ENCODE data around the gene USE1. TPM values are rescaled to one million over a fixed set of nuclear protein-coding genes. Genes with fewer than 3 reads are reported as not detected.

Gene USE1
- total and polyA plus RNA-seq, 4 experiments from 2014 or later, result 36.5 to 44.3 (median 40.5) TPM

GRCh38 chr19:17259118-17259780 lies 44.1 kb downstream of the USE1 start:
- no peaks in the 10 kb centered on the region for H3K27me3 Mint-ChIP-seq
- no peak for DNase-seq
- no peaks in the 10 kb centered on the region for H3K36me3 Mint-ChIP-seq
- H3K4me3 Mint-ChIP-seq, result no peak overlapping the region
- peaks cover 5 to 15% (median 9%) of the 10 kb centered on the region in 4 donors for H3K4me1 Mint-ChIP-seq
- Histone ChIP-seq H3K9me3 (ENCODE audit: control insufficient read depth in 1 of 2, low read length in 2 of 2) (no peaks in the 10 kb centered on the region), H3K27ac (ENCODE audit: low read depth, low read length) (no peak overlapping the region), H3K4me1 (ENCODE audit: insufficient read depth, low read length) (peaks cover 4% of the 10 kb centered on the region), H3K4me3 (ENCODE audit: low read length in 2 of 2) (no peak overlapping the region), H3K27me3 (ENCODE audit: insufficient read depth, low read length) (no peaks in the 10 kb centered on the region), H3K36me3 (ENCODE audit: insufficient read depth, low read length) (no peaks in the 10 kb centered on the region)
- ChIA-PET POLR2A (ENCODE audit: partially characterized antibody) (interaction anchor here (0.7 kb wide), 1 partner anchor 22 kb away, joined by 4 read pairs; the partner anchor contains the start of gene ANKLE1), CTCF (ENCODE audit: partially characterized antibody) (interaction anchor here (0.5 to 8.0 kb wide), 14 partner anchors 8 to 1163 kb away, joined by 3 to 83 read pairs (median 6); partner anchors contain the start of genes ANKLE1, BABAM1, DDA1 and MRPL34)
- H3K9me3 Mint-ChIP-seq, result no peaks in the 10 kb centered on the region
- H3K27ac Mint-ChIP-seq, result no peak overlapping the region
- intact Hi-C loops (cut with micrococcal nuclease), result no loop called here

DNA sequence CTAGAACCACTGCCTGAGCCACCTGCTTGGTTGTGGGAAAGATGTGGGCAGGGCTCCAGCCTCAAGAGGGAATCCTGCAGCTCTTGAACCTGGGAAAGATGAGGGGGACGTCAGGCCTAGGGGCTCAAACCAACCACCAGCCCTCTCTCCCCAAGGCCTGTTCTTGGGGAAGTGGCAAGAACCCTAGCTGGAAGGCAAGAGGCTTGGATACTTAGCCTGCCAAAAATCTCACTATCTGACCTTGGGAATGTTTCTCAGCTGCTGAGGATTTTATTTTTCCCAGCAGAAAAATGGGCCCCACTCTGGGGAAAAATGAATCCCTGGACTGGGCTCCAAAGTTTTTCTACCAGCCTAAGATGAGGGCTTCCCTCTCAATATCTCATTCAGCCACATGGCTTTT lies 44.8 kb downstream of the USE1 start:
- no peaks in the 10 kb centered on the region for H3K27me3 ChIP-seq (ENCODE audit: insufficient read depth, low read length)
- H3K9me3 Mint-ChIP-seq, result no peaks in the 10 kb centered on the region
- H3K4me1 Mint-ChIP-seq, result peaks cover 5 to 21% (median 16%) of the 10 kb centered on the region in 4 donors
- intact Hi-C loops (cut with micrococcal nuclease), result no loop called here
- no peak overlapping the region for H3K4me3 Mint-ChIP-seq
- no peaks in the 10 kb centered on the region for H3K27me3 Mint-ChIP-seq
- peaks cover 10% of the 10 kb centered on the region for H3K4me1 ChIP-seq (ENCODE audit: insufficient read depth, low read length)
- no peak overlapping the region for H3K4me3 ChIP-seq (ENCODE audit: low read length in 2 of 2)
- ChIA-PET CTCF (ENCODE audit: partially characterized antibody) (interaction anchor here (0.6 to 8.0 kb wide), 22 partner anchors 8 to 209 kb away, joined by 3 to 83 read pairs (median 4); partner anchors contain the start of genes ANKLE1, DDA1, MRPL34 and OCEL1), POLR2A (ENCODE audit: partially characterized antibody) (interaction anchor here (0.7 to 1.7 kb wide), 4 partner anchors 21 to 39 kb away, joined by 3 to 7 read pairs (median 4); partner anchors contain the start of gene ANKLE1)
- H3K27ac ChIP-seq (ENCODE audit: low read depth, low read length), result no peak overlapping the region
- no peaks in the 10 kb centered on the region for H3K9me3 ChIP-seq (ENCODE audit: control insufficient read depth in 1 of 2, low read length in 2 of 2)
- no peak overlapping the region for H3K27ac Mint-ChIP-seq
- H3K36me3 Mint-ChIP-seq, result no peaks in the 10 kb centered on the region
- no peaks in the 10 kb centered on the region for H3K36me3 ChIP-seq (ENCODE audit: insufficient read depth, low read length)
- no peak for DNase-seq

DNA sequence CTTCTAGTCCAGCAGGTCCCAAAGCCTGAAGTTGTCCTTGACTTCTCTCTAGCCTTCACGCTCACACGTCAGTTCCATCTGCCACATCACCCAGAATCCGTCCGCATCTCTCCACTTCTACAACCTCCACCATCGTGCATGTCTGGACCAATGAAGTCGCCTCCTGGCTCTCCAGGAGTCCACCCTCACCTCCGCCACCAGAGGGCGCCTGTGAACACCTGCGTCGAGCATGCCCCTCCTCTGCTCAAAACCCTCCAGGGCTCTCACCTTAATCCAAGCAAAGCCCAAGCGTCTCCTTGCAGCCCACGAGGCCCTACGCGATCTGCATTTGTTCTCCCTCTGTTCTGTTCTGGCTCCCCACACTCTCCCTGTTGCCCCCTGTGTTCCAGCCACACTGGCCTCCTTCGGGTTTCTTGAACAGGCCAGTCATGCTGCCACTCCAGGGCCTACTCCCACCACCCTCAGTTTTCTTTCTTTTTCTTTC lies 45.7 kb downstream of the USE1 start:
- Histone ChIP-seq H3K27ac (ENCODE audit: low read depth, low read length) (no peak overlapping the region), H3K9me3 (ENCODE audit: control insufficient read depth in 1 of 2, low read length in 2 of 2) (no peaks in the 10 kb centered on the region), H3K4me3 (ENCODE audit: low read length in 2 of 2) (no peak overlapping the region), H3K36me3 (ENCODE audit: insufficient read depth, low read length) (no peaks in the 10 kb centered on the region), H3K27me3 (ENCODE audit: insufficient read depth, low read length) (no peaks in the 10 kb centered on the region), H3K4me1 (ENCODE audit: insufficient read depth, low read length) (peaks cover 14% of the 10 kb centered on the region)
- Mint-ChIP-seq H3K4me3 (no peak overlapping the region), H3K4me1 (peaks cover 5 to 22% (median 16%) of the 10 kb centered on the region in 4 donors), H3K27me3 (no peaks in the 10 kb centered on the region), H3K27ac (peak overlapping the region in 5 of 7 donors; percentile 1 to 82 (median 47)), H3K36me3 (no peaks in the 10 kb centered on the region), H3K9me3 (no peaks in the 10 kb centered on the region)
- CTCF ChIA-PET (ENCODE audit: partially characterized antibody), result interaction anchor here (0.6 to 8.0 kb wide), 27 partner anchors 9 to 284 kb away, joined by 3 to 83 read pairs (median 4); partner anchors contain the start of genes ANKLE1, DDA1, OCEL1 and USE1
- intact Hi-C loops (cut with micrococcal nuclease), result loop anchor here (1.0 kb wide), 2 partner anchors 21 to 194 kb away; no protein-coding TSS in a partner anchor
- DNase-seq, result peak; percentile 85 to 88 (median 87)
- POLR2A ChIA-PET (ENCODE audit: partially characterized antibody), result interaction anchor here (0.7 to 1.7 kb wide), 4 partner anchors 20 to 40 kb away, joined by 3 to 7 read pairs (median 4); partner anchors contain the start of gene ANKLE1

DNA sequence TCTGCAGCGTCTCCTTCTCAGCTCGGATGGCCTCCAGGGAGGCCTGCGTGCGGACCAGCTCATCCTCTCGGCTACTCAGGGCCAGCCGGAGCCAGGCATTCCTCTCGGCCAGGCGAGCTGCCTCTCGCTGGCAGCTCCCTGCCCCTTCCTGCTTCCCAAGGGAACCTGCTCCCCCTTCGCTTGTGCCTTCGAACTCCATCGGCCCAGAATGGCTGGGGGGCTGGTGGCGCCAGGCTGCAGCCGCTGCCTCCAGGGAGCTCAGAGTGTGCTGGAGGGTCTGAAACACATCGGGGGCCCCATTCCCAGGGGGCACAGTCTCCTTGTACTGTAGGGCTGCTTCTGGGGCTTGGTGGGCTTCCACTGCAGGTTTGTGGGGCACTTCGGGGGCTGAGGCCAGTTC lies 47.4 kb downstream of the USE1 start:
- Mint-ChIP-seq H3K9me3 (no peaks in the 10 kb centered on the region), H3K4me1 (peaks cover 11 to 31% (median 25%) of the 10 kb centered on the region in 4 donors), H3K27ac (peak overlapping the region in 2 of 7 donors; percentile 43 to 55), H3K4me3 (no peak overlapping the region), H3K36me3 (peaks cover 0 to 5% of the 10 kb centered on the region in 2 donors), H3K27me3 (peaks cover 1 to 2% of the 10 kb centered on the region in 2 donors)
- DNase-seq, result no peak
- Histone ChIP-seq H3K36me3 (ENCODE audit: insufficient read depth, low read length) (no peaks in the 10 kb centered on the region), H3K27me3 (ENCODE audit: insufficient read depth, low read length) (no peaks in the 10 kb centered on the region), H3K9me3 (ENCODE audit: control insufficient read depth in 1 of 2, low read length in 2 of 2) (no peaks in the 10 kb centered on the region), H3K27ac (ENCODE audit: low read depth, low read length) (no peak overlapping the region), H3K4me1 (ENCODE audit: insufficient read depth, low read length) (peaks cover 20% of the 10 kb centered on the region), H3K4me3 (ENCODE audit: low read length in 2 of 2) (no peak overlapping the region)
- ChIA-PET CTCF (ENCODE audit: partially characterized antibody) (interaction anchor here (1.1 to 8.0 kb wide), 4 partner anchors 19 to 125 kb away, joined by 3 to 83 read pairs (median 34); partner anchors contain the start of genes ANKLE1 and OCEL1), POLR2A (ENCODE audit: partially characterized antibody) (no interaction called here)
- intact Hi-C loops (cut with micrococcal nuclease), result no loop called here

GRCh38 chr19:17263712-17264640 lies 48.8 kb downstream of the USE1 start:
- CTCF ChIA-PET (ENCODE audit: partially characterized antibody), result interaction anchor here (0.8 to 8.0 kb wide), 7 partner anchors 11 to 155 kb away, joined by 3 to 65 read pairs (median 4); partner anchors contain the start of genes ANKLE1 and OCEL1
- Histone ChIP-seq H3K27ac (ENCODE audit: low read depth, low read length) (no peak overlapping the region), H3K36me3 (ENCODE audit: insufficient read depth, low read length) (peaks cover 3% of the 10 kb centered on the region), H3K9me3 (ENCODE audit: control insufficient read depth in 1 of 2, low read length in 2 of 2) (no peaks in the 10 kb centered on the region), H3K4me3 (ENCODE audit: low read length in 2 of 2) (no peak overlapping the region), H3K27me3 (ENCODE audit: insufficient read depth, low read length) (no peaks in the 10 kb centered on the region), H3K4me1 (ENCODE audit: insufficient read depth, low read length) (peaks cover 29% of the 10 kb centered on the region)
- Mint-ChIP-seq H3K36me3 (peaks cover 0 to 10% of the 10 kb centered on the region in 2 donors), H3K4me3 (no peak overlapping the region), H3K9me3 (no peaks in the 10 kb centered on the region), H3K4me1 (peaks cover 15 to 39% (median 31%) of the 10 kb centered on the region in 4 donors), H3K27me3 (peaks cover 1 to 2% of the 10 kb centered on the region in 2 donors), H3K27ac (peak overlapping the region in 6 of 7 donors; percentile 7 to 92 (median 51))
- POLR2A ChIA-PET (ENCODE audit: partially characterized antibody), result interaction anchor here (0.8 to 1.2 kb wide), 2 partner anchors 19 to 125 kb away, joined by 3 read pairs; no protein-coding TSS in a partner anchor
- DNase-seq, result no peak
- intact Hi-C loops (cut with micrococcal nuclease), result no loop called here

- no peaks in the 10 kb centered on the region for H3K9me3 Mint-ChIP-seq
- peaks cover 0 to 10% of the 10 kb centered on the region in 2 donors for H3K36me3 Mint-ChIP-seq
- H3K4me3 Mint-ChIP-seq, result peak within 1 kb of the TSS in 1 of 8 donors; percentile 5
- Histone ChIP-seq H3K27ac (ENCODE audit: low read depth, low read length) (no peak within 1 kb of the TSS), H3K27me3 (ENCODE audit: insufficient read depth, low read length) (no peaks in the 10 kb centered on the region), H3K9me3 (ENCODE audit: control insufficient read depth in 1 of 2, low read length in 2 of 2) (no peaks in the 10 kb centered on the region), H3K4me3 (ENCODE audit: low read length in 2 of 2) (no peak within 1 kb of the TSS), H3K36me3 (ENCODE audit: insufficient read depth, low read length) (peaks cover 5% of the 10 kb centered on the region), H3K4me1 (ENCODE audit: insufficient read depth, low read length) (peaks cover 29% of the 10 kb centered on the region)
- no peak for DNase-seq
- peaks cover 1 to 2% of the 10 kb centered on the region in 2 donors for H3K27me3 Mint-ChIP-seq
- CTCF ChIA-PET (ENCODE audit: partially characterized antibody), result interaction anchor here (0.6 to 8.0 kb wide), 6 partner anchors 12 to 154 kb away, joined by 3 to 65 read pairs (median 4); partner anchors contain the start of genes ANKLE1, OCEL1 and USE1
- POLR2A ChIA-PET (ENCODE audit: partially characterized antibody), result interaction anchor here (0.8 to 1.2 kb wide), 2 partner anchors 18 to 125 kb away, joined by 3 read pairs; no protein-coding TSS in a partner anchor
- intact Hi-C loops (cut with micrococcal nuclease), result no loop called here
- peaks cover 15 to 39% (median 31%) of the 10 kb centered on the region in 4 donors for H3K4me1 Mint-ChIP-seq
- H3K27ac Mint-ChIP-seq, result peak within 1 kb of the TSS in 5 of 7 donors; percentile 7 to 92 (median 59)
These were observed 49.5 kb downstream of the USE1 start, which contains the start of gene USHBP1 for GRCh38 chr19:17264641-17264979. Gene USHBP1, minus strand, starts transcription at chr19:17264745. Its CDS starts 446 bp downstream, at chr19:17264299.

Data from CD4-positive, alpha-beta memory T cell (primary cell).